ENCODE measurements around the gene CANT1. TPM values are rescaled to one million over a fixed set of nuclear protein-coding genes. Genes with fewer than 3 reads are reported as not detected.
A peak's percentile ranks its signal among the peaks of the same experiment; 100 is the strongest.

CANT1 gene
- total and polyA plus RNA-seq, 8 donors = 16.6 to 151 (median 40.7) TPM

- Histone ChIP-seq H3K27me3 (no peaks in the 10 kb centered on the region), H3K9me3 (no peaks in the 10 kb centered on the region), H3K4me3 (no peak overlapping the region), H3K36me3 (peaks cover 0 to 4% (median 0%) of the 10 kb centered on the region in 4 donors), H3K27ac (peak overlapping the region in 4 of 5 donors; percentile 78 to 89 (median 83)), H3K4me1 (peaks cover 39 to 53% (median 49%) of the 10 kb centered on the region in 4 donors)
- WGBS, 5 donors = 83 to 88% (median 88%) methylated on average over 15 to 16 of the region's 16 CpGs
- intact Hi-C loops (cut with DNase I; ENCODE audit: low total_unique reads) = no loop called here
- DNase-seq = no peak
- TF ChIP-seq EP300 (IDR thresholded peaks at IDR 0.05) (no peak), POLR2A (IDR thresholded peaks at IDR 0.05) (no peak), CTCF (IDR thresholded peaks at IDR 0.05) (no peak), POLR2AphosphoS5 (IDR thresholded peaks at IDR 0.05) (no peak)
Observed at GRCh38 chr17:78981010-78981888, 28.3 kb downstream of the CANT1 start.

GRCh38 chr17:78980624-78980972 lies 29.0 kb downstream of the CANT1 start:
- Histone ChIP-seq H3K27me3 (no peaks in the 10 kb centered on the region), H3K27ac (peak overlapping the region; percentile 78 to 89 (median 86)), H3K4me3 (no peak overlapping the region), H3K36me3 (peaks cover 0 to 4% (median 0%) of the 10 kb centered on the region in 4 donors), H3K9me3 (no peaks in the 10 kb centered on the region), H3K4me1 (peaks cover 39 to 53% (median 51%) of the 10 kb centered on the region in 4 donors)
- no peak for DNase-seq
- TF ChIP-seq CTCF (IDR thresholded peaks at IDR 0.05) = no peak
- TF ChIP-seq POLR2A (IDR thresholded peaks at IDR 0.05) = no peak
- no peak for TF ChIP-seq EP300 (IDR thresholded peaks at IDR 0.05)
- TF ChIP-seq POLR2AphosphoS5 (IDR thresholded peaks at IDR 0.05) = no peak
- intact Hi-C loops (cut with DNase I; ENCODE audit: low total_unique reads) = no loop called here
- WGBS, 5 donors = 63 to 73% (median 68%) methylated on average over 6 to 8 of the region's 8 CpGs

GRCh38 chr17:78979780-78980623 lies 29.6 kb downstream of the CANT1 start, which contains the start of gene LGALS3BP:
LGALS3BP (minus strand) TSS chr17:78979923; CDS start chr17:78977191, 2,732 bp downstream.
- Histone ChIP-seq H3K4me1 (peaks cover 39 to 57% (median 56%) of the 10 kb centered on the region in 4 donors), H3K36me3 (peaks cover 0 to 4% (median 0%) of the 10 kb centered on the region in 4 donors), H3K4me3 (peak within 1 kb of the TSS; percentile 39 to 56 (median 41)), H3K27me3 (no peaks in the 10 kb centered on the region), H3K9me3 (no peaks in the 10 kb centered on the region), H3K27ac (peak within 1 kb of the TSS; percentile 78 to 89 (median 86))
- intact Hi-C loops (cut with DNase I; ENCODE audit: low total_unique reads) = no loop called here
- peak; percentile 77 to 96 for DNase-seq
- no peak for TF ChIP-seq EP300 (IDR thresholded peaks at IDR 0.05)
- peak in 2 of 3 donors; percentile 80 to 82 for TF ChIP-seq POLR2AphosphoS5 (IDR thresholded peaks at IDR 0.05)
- no peak for TF ChIP-seq CTCF (IDR thresholded peaks at IDR 0.05)
- no peak for TF ChIP-seq POLR2A (IDR thresholded peaks at IDR 0.05)
- WGBS, 5 donors = 28 to 35% (median 30%) methylated on average over 11 to 16 of the region's 16 CpGs

All from stomach (tissue), 9 donors.